Adipocyte (in vitro differentiated cells): ENCODE data around the gene KLHDC8A.

Source experiments
- DNase-seq: peaks from one replicate; pipeline ENCODE4 v3.0.0-alpha.2; 2015; ENCODE audit warnings: low read depth
- H3K27me3 ChIP-seq: replicated peaks from 2 replicates; pipeline ENCODE4 v1.7.0; 2013; ENCODE audit warnings: mild to moderate bottlenecking, low read length, moderate library complexity; ENCODE audit not compliant: control insufficient read depth, insufficient read depth
- H3K36me3 ChIP-seq: 2 replicates; pipeline ENCODE4 v1.7.0; 2013; ENCODE audit warnings: low read length, mild to moderate bottlenecking, moderate library complexity; ENCODE audit not compliant: control insufficient read depth, insufficient read depth, severe bottlenecking
- H3K4me1 ChIP-seq: 2 replicates; pipeline ENCODE4 v1.7.0; 2013; ENCODE audit warnings: mild to moderate bottlenecking, low read length, moderate library complexity; ENCODE audit not compliant: control insufficient read depth, insufficient read depth
- H3K4me3 ChIP-seq: 2 replicates; pipeline ENCODE4 v1.7.0; 2013; ENCODE audit warnings: mild to moderate bottlenecking, low read length, moderate library complexity
- H3K9ac ChIP-seq: 2 replicates; pipeline ENCODE4 v1.7.0; 2013; ENCODE audit warnings: mild to moderate bottlenecking, low read length, moderate library complexity
- H3K9me3 ChIP-seq: 2 replicates; pipeline ENCODE4 v1.7.0; 2013; ENCODE audit warnings: mild to moderate bottlenecking, low read length, moderate library complexity; ENCODE audit not compliant: control insufficient read depth

KLHDC8A gene

DNA sequence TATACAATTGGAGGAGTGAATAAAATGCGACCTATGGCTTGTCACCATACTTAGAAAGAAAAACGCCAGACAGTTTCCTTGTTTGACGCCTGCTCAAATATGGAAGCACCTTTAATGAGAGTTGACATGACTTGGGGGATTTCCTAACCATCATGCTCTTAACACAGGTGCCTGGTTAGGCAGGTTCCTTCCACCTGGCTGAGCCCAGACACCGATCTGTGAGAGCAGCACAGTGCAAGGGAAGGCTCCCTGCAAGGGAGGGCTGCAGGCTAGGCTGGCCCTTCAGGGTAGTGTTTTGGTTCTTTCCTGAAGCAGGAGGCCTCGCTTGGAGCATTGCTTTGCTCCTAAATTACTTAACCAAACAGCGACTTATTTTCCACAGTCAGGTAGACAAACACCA lies 24.6 kb upstream of the KLHDC8A start:
- no peaks in the 10 kb centered on the region for H3K4me1 ChIP-seq
- no peaks in the 10 kb centered on the region for H3K9me3 ChIP-seq
- H3K4me3 ChIP-seq = no peak overlapping the region
- peaks cover 26% of the 10 kb centered on the region for H3K27me3 ChIP-seq
- no peak for DNase-seq
- H3K9ac ChIP-seq = no peak overlapping the region
- no peaks in the 10 kb centered on the region for H3K36me3 ChIP-seq

DNA sequence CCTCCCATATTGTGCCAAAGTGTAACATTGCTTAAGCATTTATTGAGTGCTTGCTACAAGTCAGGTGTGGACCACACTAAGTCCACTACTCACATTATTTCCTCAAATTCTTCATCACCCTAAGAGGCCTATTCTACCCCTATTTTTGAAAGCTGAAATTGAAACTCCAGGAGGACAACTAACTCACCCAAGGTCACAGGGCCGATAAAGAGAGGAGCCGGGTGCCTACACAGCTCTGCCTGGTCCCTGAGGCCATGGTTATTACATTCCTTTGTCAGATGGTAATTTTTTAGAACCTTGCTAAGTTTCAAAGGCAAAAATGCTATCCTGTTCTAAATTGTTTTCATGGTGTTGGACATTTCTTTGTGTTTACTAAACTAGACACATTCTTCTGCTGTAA lies 24.2 kb upstream of the KLHDC8A start:
- no peak overlapping the region for H3K4me3 ChIP-seq
- peaks cover 26% of the 10 kb centered on the region for H3K27me3 ChIP-seq
- H3K9ac ChIP-seq = no peak overlapping the region
- no peaks in the 10 kb centered on the region for H3K4me1 ChIP-seq
- H3K9me3 ChIP-seq = no peaks in the 10 kb centered on the region
- no peak for DNase-seq
- H3K36me3 ChIP-seq = no peaks in the 10 kb centered on the region

DNA sequence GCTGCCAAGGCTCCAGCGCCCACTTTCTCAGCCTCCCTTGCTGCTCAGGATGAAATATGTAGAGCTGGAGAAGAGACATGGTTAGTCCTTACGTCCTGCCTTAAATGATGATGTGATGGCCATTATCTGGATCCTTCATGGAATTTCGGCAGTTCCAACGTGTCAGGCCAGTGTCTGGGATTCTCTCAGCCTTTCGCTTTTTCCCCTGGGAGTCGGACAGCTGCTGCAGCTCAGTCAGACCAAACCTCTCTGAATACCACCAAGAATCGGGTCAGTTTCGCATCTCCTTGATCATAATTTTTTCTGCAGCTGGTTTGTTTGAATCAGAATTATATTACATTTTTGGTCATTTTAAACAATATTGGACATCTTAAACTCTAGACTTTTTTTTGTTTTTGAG lies 22.3 kb upstream of the KLHDC8A start:
- Histone ChIP-seq H3K4me1 (peaks cover 8% of the 10 kb centered on the region), H3K9ac (no peak overlapping the region), H3K27me3 (peaks cover 26% of the 10 kb centered on the region), H3K4me3 (no peak overlapping the region), H3K36me3 (no peaks in the 10 kb centered on the region), H3K9me3 (no peaks in the 10 kb centered on the region)
- DNase-seq = no peak

DNA sequence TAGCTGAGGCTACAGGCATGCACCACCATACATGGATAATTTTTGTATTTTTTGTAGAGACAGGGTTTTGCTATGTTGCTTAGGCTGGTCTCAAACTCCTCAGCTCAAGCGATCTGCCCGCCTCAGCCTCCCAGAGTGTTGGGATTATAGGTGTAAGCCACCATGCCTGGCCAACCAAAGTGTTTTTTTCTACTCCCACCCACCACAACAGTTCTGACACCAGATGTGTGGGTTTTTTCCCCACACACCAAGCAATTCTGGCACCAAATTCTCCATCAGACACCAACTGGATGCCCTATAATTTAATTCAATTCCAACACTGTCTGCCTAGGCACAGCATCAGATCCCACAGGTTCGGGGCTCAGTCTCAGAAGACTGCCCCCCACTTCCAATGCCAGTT lies 20.6 kb upstream of the KLHDC8A start:
- Histone ChIP-seq H3K27me3 (peaks cover 26% of the 10 kb centered on the region), H3K36me3 (no peaks in the 10 kb centered on the region), H3K9ac (no peak overlapping the region), H3K4me3 (no peak overlapping the region), H3K9me3 (no peaks in the 10 kb centered on the region), H3K4me1 (peaks cover 26% of the 10 kb centered on the region)
- DNase-seq = no peak

DNA sequence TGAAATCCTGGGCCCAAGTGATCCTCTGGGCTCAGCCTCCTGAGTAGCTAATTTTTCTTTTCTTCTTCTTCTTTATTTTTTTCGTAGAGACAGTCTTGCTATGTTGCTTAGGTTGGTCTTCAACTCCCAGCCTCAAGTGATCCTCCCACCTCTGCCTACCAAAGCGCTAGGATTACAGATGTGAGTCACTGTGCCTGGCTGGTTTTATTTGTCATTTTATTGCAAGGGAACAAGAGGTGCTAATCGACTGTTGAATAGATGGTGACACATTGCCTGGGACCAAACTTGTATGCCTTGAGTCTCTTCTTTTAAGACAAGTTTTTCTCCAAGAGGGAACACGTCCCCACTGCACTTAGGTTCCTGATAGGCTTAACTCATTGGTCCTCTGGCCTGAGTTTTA lies 20.0 kb upstream of the KLHDC8A start:
- Histone ChIP-seq H3K9me3 (no peaks in the 10 kb centered on the region), H3K27me3 (peaks cover 24% of the 10 kb centered on the region), H3K4me1 (peaks cover 30% of the 10 kb centered on the region), H3K4me3 (no peak overlapping the region), H3K9ac (no peak overlapping the region), H3K36me3 (no peaks in the 10 kb centered on the region)
- no peak for DNase-seq

DNA sequence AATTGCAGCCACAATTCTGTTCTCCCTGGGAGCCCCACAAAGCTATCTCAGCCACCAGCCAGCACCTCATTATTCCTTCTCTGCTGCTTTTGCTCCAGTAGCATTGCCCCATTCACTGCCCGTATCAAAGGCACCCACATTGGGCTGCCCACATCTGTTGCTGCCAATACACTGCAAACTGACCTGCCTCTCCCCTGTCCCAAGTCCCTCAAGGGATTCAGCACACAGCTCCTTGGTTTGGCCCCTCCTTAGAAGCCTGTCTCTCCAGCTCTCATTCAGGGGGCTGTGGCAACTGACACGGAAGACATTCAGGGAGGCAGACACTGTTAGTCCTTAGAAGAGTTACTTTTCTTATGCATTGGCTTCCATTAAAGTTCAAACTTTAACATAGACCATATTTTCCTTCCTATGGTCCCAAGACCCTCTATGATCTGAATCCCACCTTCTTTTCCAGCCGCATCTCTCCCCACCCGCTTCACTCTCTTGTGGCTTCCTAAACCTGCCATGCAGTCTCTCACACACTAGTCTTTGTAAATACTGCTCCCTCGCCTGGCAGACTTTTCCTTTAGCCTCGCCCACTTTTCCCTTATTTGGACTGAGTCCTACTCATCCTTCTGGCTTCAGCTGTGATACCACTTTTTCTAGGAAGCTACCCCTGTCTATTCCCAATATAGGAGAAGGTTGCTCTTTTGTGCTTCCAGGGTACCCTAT lies 19.3 kb upstream of the KLHDC8A start:
- peak; percentile 66 for DNase-seq
- Histone ChIP-seq H3K27me3 (peaks cover 16% of the 10 kb centered on the region), H3K4me1 (peaks cover 30% of the 10 kb centered on the region), H3K4me3 (no peak overlapping the region), H3K36me3 (no peaks in the 10 kb centered on the region), H3K9me3 (no peaks in the 10 kb centered on the region), H3K9ac (no peak overlapping the region)

DNA sequence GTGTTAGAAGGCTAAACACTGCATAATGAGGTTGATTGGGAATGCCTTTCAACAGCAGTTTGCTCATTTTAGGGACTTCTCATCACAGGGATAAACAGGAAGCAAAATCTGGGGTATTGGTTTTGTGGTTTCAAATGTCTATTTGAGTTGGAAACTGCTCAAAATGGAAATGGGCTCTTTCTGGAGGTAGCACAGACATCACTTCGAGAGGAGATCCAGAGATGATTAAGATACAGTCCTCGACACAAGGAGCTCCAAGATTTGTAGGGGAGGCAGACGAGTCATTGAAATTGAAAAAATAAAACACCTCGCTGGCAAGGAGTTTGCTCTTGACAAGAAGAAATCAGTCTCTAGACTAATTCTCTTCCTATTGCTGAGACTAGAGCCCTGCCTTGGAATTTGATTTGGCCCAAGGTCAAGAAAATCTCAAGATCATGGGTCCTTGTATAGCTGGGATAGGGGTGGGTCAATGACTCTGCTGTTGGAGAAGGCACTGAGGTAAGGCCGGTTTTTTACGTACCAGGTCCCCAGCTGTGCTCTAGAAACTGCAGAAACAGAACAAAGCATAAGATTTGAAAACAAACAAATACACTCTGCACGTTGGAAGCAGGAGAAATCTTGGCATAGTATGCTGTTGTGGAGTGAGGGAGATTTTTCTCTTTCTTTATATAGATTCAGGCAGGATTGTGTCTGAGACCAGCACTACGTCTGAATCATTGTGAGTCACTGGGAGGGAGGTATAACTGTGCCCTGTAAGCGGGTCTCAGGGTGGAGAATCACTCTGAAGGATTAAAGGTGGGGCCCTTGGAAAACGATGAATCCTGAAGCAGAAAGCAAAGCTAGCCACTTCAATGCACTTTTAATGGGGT lies 17.7 kb upstream of the KLHDC8A start:
- Histone ChIP-seq H3K9me3 (no peaks in the 10 kb centered on the region), H3K9ac (no peak overlapping the region), H3K27me3 (peaks cover 16% of the 10 kb centered on the region), H3K4me3 (peak overlapping the region; percentile 34), H3K4me1 (peaks cover 30% of the 10 kb centered on the region), H3K36me3 (no peaks in the 10 kb centered on the region)
- DNase-seq = peak; percentile 68

DNA sequence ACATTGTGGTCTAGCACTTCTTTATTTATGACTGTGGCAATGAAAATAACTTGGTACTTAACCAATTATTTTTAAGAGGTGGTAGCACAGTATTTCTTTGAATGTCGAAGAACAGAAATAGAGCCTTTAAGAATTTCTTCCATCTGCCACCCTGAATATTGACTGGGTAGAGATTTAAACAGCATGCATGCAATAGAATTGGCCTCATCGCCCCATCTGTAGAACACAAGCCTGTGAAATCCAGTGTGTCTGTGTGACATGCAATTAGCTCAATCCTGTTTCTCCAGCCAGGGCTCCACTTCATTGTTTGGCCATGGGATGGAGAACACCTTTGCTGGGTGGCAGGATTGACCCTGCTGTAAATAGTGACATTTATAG lies 17.1 kb upstream of the KLHDC8A start:
- peaks cover 11% of the 10 kb centered on the region for H3K27me3 ChIP-seq
- DNase-seq = no peak

DNA sequence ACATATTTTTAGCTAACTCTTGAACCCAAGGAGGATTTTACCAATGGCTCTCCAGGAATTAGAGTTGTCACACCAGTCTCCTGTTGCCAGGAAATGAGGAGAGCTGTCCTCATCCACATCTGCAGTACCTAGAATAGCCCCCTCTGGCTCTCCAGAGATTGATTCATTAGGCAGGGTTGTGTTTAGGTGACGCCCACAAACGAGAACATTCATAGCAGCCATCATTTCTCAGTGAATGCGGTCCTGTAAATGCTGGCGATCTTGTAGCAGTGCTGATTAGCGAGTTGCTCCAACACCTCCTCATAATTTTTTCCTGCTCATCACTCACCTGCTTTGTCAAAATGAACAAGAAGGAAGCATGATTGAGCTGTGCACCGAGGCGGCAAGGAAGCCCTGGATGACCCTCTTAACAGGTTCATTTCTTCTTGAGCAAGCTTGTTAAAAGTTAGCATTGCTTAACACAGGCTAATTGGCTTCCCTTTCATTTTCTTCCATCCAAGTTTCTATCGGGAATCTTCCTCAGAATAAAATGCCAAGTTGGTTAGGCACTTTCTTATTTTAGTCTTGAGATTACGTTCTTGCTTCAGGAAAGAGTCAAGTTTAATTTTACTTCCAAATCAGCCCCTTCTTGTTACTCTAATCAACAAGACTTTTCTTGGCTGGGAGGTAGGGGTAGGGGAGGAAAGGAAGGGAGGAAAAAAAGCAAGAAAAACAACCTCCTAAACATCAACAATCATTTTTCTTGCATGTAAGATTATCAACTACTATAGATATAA lies 16.5 kb upstream of the KLHDC8A start:
- H3K4me1 ChIP-seq = peaks cover 30% of the 10 kb centered on the region
- no peak overlapping the region for H3K4me3 ChIP-seq
- H3K36me3 ChIP-seq = no peaks in the 10 kb centered on the region
- H3K9ac ChIP-seq = no peak overlapping the region
- no peak for DNase-seq
- H3K27me3 ChIP-seq = peaks cover 8% of the 10 kb centered on the region
- no peaks in the 10 kb centered on the region for H3K9me3 ChIP-seq

More for the DNA sequence above, 17.1 kb upstream of the KLHDC8A start:
- Histone ChIP-seq H3K9me3 (no peaks in the 10 kb centered on the region), H3K36me3 (no peaks in the 10 kb centered on the region), H3K4me1 (peaks cover 30% of the 10 kb centered on the region), H3K9ac (no peak overlapping the region), H3K4me3 (peak overlapping the region; percentile 34)

DNA sequence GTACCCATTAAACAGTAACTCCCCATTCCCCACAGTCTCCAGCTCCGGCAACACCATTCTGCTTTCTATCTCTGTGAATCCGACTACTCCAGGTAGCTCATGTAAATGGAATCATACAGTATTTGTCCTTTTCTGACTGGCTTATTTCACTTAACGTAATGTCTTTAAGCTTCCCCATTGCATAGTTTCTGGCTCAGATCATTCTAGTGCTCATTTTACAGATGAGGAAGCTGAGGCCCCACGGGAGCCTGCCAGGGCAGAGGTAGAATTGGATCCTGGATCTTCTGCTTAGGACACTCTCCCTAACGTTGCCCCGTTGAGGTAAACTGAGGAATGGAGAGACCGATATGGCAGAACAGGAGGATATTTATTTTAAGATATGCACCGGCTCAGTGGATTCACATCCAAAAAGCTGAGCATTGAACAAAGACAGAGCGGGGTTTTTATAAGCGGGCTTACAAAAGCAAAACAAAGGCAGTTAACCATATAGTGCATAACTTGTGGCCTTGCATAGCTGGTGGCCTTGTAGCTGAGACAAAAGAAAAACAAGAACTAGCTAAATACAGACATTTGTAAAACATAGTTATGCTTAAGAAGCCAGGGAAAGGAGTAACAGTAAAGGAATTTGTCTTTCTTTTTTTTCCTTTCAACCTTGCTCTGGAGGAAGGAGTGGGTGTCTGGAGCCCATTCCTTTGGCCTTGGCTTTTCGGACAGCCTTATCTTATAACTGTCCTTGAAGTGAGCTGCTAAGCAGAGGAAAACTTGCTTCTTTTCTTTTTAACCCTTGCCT lies 15.3 kb upstream of the KLHDC8A start:
- DNase-seq = peak; percentile 64
- Histone ChIP-seq H3K9ac (no peak overlapping the region), H3K27me3 (no peaks in the 10 kb centered on the region), H3K4me1 (peaks cover 30% of the 10 kb centered on the region), H3K4me3 (no peak overlapping the region), H3K36me3 (no peaks in the 10 kb centered on the region), H3K9me3 (no peaks in the 10 kb centered on the region)
